ENCODE results near the gene UBE3D. TPM values are rescaled to one million over a fixed set of nuclear protein-coding genes. Genes with fewer than 3 reads are reported as not detected.

Gene UBE3D
- total RNA-seq, 2 experiments from 2014 or later, result 6.7 to 7.6 TPM

DNA sequence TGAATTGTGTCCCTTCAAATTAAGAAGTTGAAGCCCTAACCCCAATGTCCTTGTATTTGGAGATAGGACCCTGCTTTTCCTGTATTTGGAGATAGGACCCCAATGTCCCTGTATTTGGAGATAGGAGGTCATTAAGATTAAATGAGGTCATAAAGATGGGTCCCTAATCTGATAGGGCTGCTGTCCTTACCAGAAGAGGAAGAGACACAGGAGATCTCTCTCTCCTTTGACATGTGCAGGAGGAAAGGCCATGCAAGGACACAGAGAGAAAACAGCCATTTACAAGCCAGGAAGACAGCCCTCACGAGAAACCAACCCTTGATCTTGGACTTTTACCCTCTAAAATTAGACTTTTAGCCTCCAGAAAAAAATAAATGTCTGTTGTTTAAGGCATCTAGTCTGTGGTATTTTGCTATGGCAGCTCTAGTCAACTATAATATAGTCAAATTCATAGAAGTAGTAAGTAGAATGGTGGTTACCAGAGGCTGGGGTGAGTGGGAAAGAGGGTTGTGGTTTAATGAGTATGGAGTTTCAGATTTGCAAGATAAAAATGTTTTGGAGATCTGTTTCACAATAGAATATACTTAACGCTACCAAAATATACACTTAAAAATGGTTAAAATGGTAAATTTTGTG is 59.3 kb downstream of the UBE3D start:
- no peaks in the 10 kb centered on the region for H3K27me3 Mint-ChIP-seq
- no peak overlapping the region for H3K27ac Mint-ChIP-seq
- H3K36me3 Mint-ChIP-seq (ENCODE audit: low read depth), result peaks cover 15% of the 10 kb centered on the region
- ATAC-seq (no peak), DNase-seq (no peak)
- CTCF ChIA-PET, result no interaction called here
- POLR2A ChIA-PET, result no interaction called here
- H3K9me3 Mint-ChIP-seq, result no peaks in the 10 kb centered on the region
- no peak overlapping the region for H3K4me3 Mint-ChIP-seq
- intact Hi-C loops (cut with micrococcal nuclease), result no loop called here
- TF ChIP-seq, protein P1, sequence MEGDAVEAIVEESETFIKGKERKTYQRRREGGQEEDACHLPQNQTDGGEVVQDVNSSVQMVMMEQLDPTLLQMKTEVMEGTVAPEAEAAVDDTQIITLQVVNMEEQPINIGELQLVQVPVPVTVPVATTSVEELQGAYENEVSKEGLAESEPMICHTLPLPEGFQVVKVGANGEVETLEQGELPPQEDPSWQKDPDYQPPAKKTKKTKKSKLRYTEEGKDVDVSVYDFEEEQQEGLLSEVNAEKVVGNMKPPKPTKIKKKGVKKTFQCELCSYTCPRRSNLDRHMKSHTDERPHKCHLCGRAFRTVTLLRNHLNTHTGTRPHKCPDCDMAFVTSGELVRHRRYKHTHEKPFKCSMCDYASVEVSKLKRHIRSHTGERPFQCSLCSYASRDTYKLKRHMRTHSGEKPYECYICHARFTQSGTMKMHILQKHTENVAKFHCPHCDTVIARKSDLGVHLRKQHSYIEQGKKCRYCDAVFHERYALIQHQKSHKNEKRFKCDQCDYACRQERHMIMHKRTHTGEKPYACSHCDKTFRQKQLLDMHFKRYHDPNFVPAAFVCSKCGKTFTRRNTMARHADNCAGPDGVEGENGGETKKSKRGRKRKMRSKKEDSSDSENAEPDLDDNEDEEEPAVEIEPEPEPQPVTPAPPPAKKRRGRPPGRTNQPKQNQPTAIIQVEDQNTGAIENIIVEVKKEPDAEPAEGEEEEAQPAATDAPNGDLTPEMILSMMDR (IDR thresholded peaks at IDR 0.05), result no peak
- peaks cover 5% of the 10 kb centered on the region for H3K4me1 Mint-ChIP-seq (ENCODE audit: low read depth)

- ATAC-seq, result no peak
- Mint-ChIP-seq H3K27me3 (no peaks in the 10 kb centered on the region), H3K4me1 (ENCODE audit: low read depth) (no peaks in the 10 kb centered on the region), H3K27ac (no peak overlapping the region), H3K36me3 (ENCODE audit: low read depth) (peaks cover 20% of the 10 kb centered on the region), H3K4me3 (no peak overlapping the region), H3K9me3 (no peaks in the 10 kb centered on the region)
- no peak for DNase-seq
- POLR2A ChIA-PET, result no interaction called here
- CTCF ChIA-PET, result no interaction called here
- intact Hi-C loops (cut with micrococcal nuclease), result no loop called here
- TF ChIP-seq, protein P1 (IDR thresholded peaks at IDR 0.05), result no peak
Observed at GRCh38 chr6:82996156-82996555, 69.5 kb downstream of the UBE3D start.

DNA sequence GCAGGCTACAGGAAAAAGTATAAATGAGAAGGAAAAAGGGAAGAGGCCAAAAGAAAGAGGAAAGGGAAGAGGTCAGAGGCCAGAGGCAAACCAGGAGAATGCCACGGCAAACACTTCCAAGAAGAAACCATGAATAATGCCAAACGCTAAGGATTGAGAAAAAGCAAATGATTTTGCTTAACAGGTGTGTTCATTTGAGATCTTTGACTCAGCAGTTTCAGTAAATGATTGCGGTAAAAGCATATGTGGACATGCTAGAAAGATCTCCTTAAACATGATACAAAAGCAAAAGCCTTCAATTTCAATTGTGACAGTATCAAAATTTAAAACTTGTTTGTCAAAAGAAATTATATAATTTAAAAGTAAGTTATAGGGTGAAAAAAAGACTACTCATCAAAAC is 70.6 kb downstream of the UBE3D start:
- DNase-seq (no peak), ATAC-seq (no peak)
- Mint-ChIP-seq H3K27me3 (no peaks in the 10 kb centered on the region), H3K27ac (no peak overlapping the region), H3K4me3 (no peak overlapping the region), H3K4me1 (ENCODE audit: low read depth) (no peaks in the 10 kb centered on the region), H3K9me3 (no peaks in the 10 kb centered on the region), H3K36me3 (ENCODE audit: low read depth) (peaks cover 20% of the 10 kb centered on the region)
- intact Hi-C loops (cut with micrococcal nuclease), result no loop called here
- CTCF ChIA-PET, result no interaction called here
- TF ChIP-seq, protein P1 (IDR thresholded peaks at IDR 0.05), result no peak
- POLR2A ChIA-PET, result no interaction called here

- Mint-ChIP-seq H3K27ac (no peak overlapping the region), H3K4me1 (ENCODE audit: low read depth) (no peaks in the 10 kb centered on the region), H3K9me3 (no peaks in the 10 kb centered on the region), H3K4me3 (no peak overlapping the region), H3K27me3 (no peaks in the 10 kb centered on the region), H3K36me3 (ENCODE audit: low read depth) (peaks cover 11% of the 10 kb centered on the region)
- no peak for DNase-seq
- POLR2A ChIA-PET, result no interaction called here
- CTCF ChIA-PET, result interaction anchor here (0.6 kb wide), 1 partner anchor 22 kb away, joined by 3 read pairs; no protein-coding TSS in a partner anchor
- no peak for ATAC-seq
- TF ChIP-seq, protein P1 (IDR thresholded peaks at IDR 0.05), result no peak
- intact Hi-C loops (cut with micrococcal nuclease), result no loop called here
Observed at GRCh38 chr6:82989736-82990290, 75.8 kb downstream of the UBE3D start.

- intact Hi-C loops (cut with micrococcal nuclease), result no loop called here
- H3K9me3 Mint-ChIP-seq, result no peaks in the 10 kb centered on the region
- POLR2A ChIA-PET, result no interaction called here
- H3K36me3 Mint-ChIP-seq (ENCODE audit: low read depth), result peaks cover 4% of the 10 kb centered on the region
- TF ChIP-seq, protein P1 (IDR thresholded peaks at IDR 0.05), result no peak
- no peaks in the 10 kb centered on the region for H3K27me3 Mint-ChIP-seq
- DNase-seq, result no peak
- H3K4me3 Mint-ChIP-seq, result no peak overlapping the region
- H3K4me1 Mint-ChIP-seq (ENCODE audit: low read depth), result no peaks in the 10 kb centered on the region
- no peak for ATAC-seq
- H3K27ac Mint-ChIP-seq, result no peak overlapping the region
- CTCF ChIA-PET, result no interaction called here
Observed at GRCh38 chr6:82988930-82989351, 76.7 kb downstream of the UBE3D start.
